Endothelial cell of umbilical vein (primary cell): ENCODE data around the gene COL8A1. TPM values are rescaled to one million over a fixed set of nuclear protein-coding genes. Genes with fewer than 3 reads are reported as not detected.
"Not testable (repeated sequence)": the region's sequence is repeated elsewhere in the genome, so short reads cannot be mapped to it uniquely, and the experiment has no call there.

Experiments used
- BruUV-seq: library from RNA; stranded (reverse); fragments of 400-500 nt; replicated peaks from 2 replicates; lab custom pipeline; 2021; lab: Mats Ljungman, UMichigan
- CTCF ChIA-PET: fragments of 300-600, 350-600 bp; sonication (Branson Sonifier 250); formaldehyde crosslinking; loops from one replicate; lab custom pipeline; 2021; ENCODE audit warnings: antibody characterized with exemption, inconsistent platforms; lab: Charles Lee
- POLR2A ChIA-PET: fragments of 300-600, 350-600 bp; sonication (Branson Sonifier 250); formaldehyde crosslinking; loops from one replicate; lab custom pipeline; 2021; ENCODE audit warnings: antibody characterized with exemption, inconsistent platforms; lab: Charles Lee
- DNase-seq: peaks from one replicate; pipeline ENCODE4 v3.0.0-alpha.2; 2011; ENCODE audit warnings: low read depth, low spot score
- FAIRE-seq: peaks from 2 replicates; lab custom pipeline; 2011; peaks lifted over from hg19 to GRCh38; lab: Jason Lieb, UNC
- H2AFZ ChIP-seq: 2 replicates; pipeline ENCODE4 v1.6.0; 2012; ENCODE audit warnings: low read depth, low read length, control low read depth, inconsistent platforms
- H3K27ac ChIP-seq: 2 replicates; pipeline ENCODE4 v1.5.1; 2011; ENCODE audit warnings: low read depth, mild to moderate bottlenecking, control low read depth, low read length, moderate library complexity; ENCODE audit not compliant: insufficient read depth
- H3K27me3 ChIP-seq, 2 experiments: 2 replicates each; pipeline versions ENCODE4 v1.6.0 to v1.6.1; 2011; ENCODE audit warnings: low read length in 2 of 2, mixed read lengths in 1 of 2; ENCODE audit not compliant: control insufficient read depth in 2 of 2, insufficient read depth in 2 of 2
- H3K36me3 ChIP-seq, 2 experiments: 2 replicates in 1 of 2; 3 replicates in 1 of 2; pipeline ENCODE4 v1.5.1; 2011; ENCODE audit warnings: low read length in 2 of 2, mild to moderate bottlenecking in 1 of 2, moderate library complexity in 1 of 2; ENCODE audit not compliant: control insufficient read depth in 2 of 2, insufficient read depth in 2 of 2; ENCODE audit errors: extremely low read depth in 1 of 2
- H3K4me1 ChIP-seq: 3 replicates; pipeline ENCODE4 v1.5.1; 2011; ENCODE audit warnings: mild to moderate bottlenecking, low read length; ENCODE audit not compliant: control insufficient read depth, insufficient read depth; ENCODE audit errors: extremely low read depth
- H3K4me2 ChIP-seq: 2 replicates; pipeline ENCODE4 v1.6.1; 2011; ENCODE audit warnings: low read length, control low read depth, mixed read lengths; ENCODE audit not compliant: insufficient read depth
- H3K4me3 ChIP-seq, 3 experiments: fragments of 200-600 bp in 1 of 3; sonication (generic), shearing (Covaris generic) in 1 of 3; replicated peaks in 1 of 3; 2 replicates each; pipeline ENCODE4 v1.5.1; 2011 to 2016; ENCODE audit warnings: control low read depth in 3 of 3, low read length in 3 of 3, mild to moderate bottlenecking in 2 of 3, inconsistent platforms in 1 of 3, low read depth in 1 of 3, moderate library complexity in 1 of 3; ENCODE audit not compliant: insufficient read depth in 1 of 3
- H3K79me2 ChIP-seq: 2 replicates; pipeline ENCODE4 v1.6.0; 2012; ENCODE audit warnings: low read length, inconsistent platforms; ENCODE audit not compliant: control insufficient read depth, insufficient read depth
- H3K9ac ChIP-seq: replicated peaks from 2 replicates; pipeline ENCODE3; 2011; ENCODE audit warnings: low read length, control low read depth; ENCODE audit not compliant: insufficient read depth; ENCODE audit errors: extremely low read depth
- H3K9me1 ChIP-seq: replicated peaks from 3 replicates; pipeline ENCODE4 v1.6.0; 2011; ENCODE audit warnings: mild to moderate bottlenecking, low read length; ENCODE audit not compliant: control insufficient read depth, insufficient read depth; ENCODE audit errors: extremely low read depth
- H3K9me3 ChIP-seq: replicated peaks from 2 replicates; pipeline ENCODE4 v1.5.1; 2012; ENCODE audit warnings: low read length, inconsistent platforms; ENCODE audit not compliant: control insufficient read depth, insufficient read depth
- H4K20me1 ChIP-seq: replicated peaks from 2 replicates; pipeline ENCODE3; 2011; ENCODE audit warnings: mild to moderate bottlenecking, low read length; ENCODE audit not compliant: control insufficient read depth, insufficient read depth; ENCODE audit errors: extremely low read depth
- EZH2 ChIP-seq: IDR thresholded peaks from 2 replicates; pipeline ENCODE4 v1.6.1; 2012; ENCODE audit warnings: borderline replicate concordance, low read depth, mild to moderate bottlenecking, moderate library complexity, low read length, inconsistent platforms; ENCODE audit not compliant: severe bottlenecking
- FOS ChIP-seq: IDR thresholded peaks from 2 replicates; pipeline ENCODE4 v1.6.1; 2011; ENCODE audit warnings: mild to moderate bottlenecking, low read length, moderate library complexity, borderline replicate concordance; ENCODE audit not compliant: insufficient read depth
- POLR2A ChIP-seq: IDR thresholded peaks from 2 replicates; pipeline ENCODE4 v1.6.1; 2012; ENCODE audit warnings: low read depth, mild to moderate bottlenecking, control low read depth, low read length
- dilution Hi-C: fragments of 300-500 bp; cut with MboI; formaldehyde crosslinking; loops from one replicate; pipeline ENCODE4 v1.15.0; 2019; ENCODE audit warnings: low sequenced_read_pairs; ENCODE audit not compliant: extremely low pct_ligation_motif_present
- intact Hi-C: fragments of 100-400 bp; cut with micrococcal nuclease; formaldehyde crosslinking; loops from one replicate; pipeline ENCODE4 v1.10.0; 2022
- polyA plus RNA-seq, 4 experiments: library from polyadenylated mRNA; depleted of rRNA in 3 of 4; stranded (reverse) in 3 of 4; unstranded in 1 of 4; fragments of >200 nt; gene quantifications; 2 replicates each; pipeline versions ENCODE4 v1.2.1 to v1.2.3, GENCODE V29; 2011 to 2012; ENCODE audit warnings: missing spikeins in 1 of 4
- total RNA-seq: library from RNA; stranded (reverse); gene quantifications from 2 replicates; pipeline ENCODE4 v1.2.3, GENCODE V29; 2021

COL8A1 gene
- total and polyA plus RNA-seq, 2 donors (not counting 3 experiments of a cell fraction or from before 2014, with no cell fraction given): 358 to 634 TPM

DNA sequence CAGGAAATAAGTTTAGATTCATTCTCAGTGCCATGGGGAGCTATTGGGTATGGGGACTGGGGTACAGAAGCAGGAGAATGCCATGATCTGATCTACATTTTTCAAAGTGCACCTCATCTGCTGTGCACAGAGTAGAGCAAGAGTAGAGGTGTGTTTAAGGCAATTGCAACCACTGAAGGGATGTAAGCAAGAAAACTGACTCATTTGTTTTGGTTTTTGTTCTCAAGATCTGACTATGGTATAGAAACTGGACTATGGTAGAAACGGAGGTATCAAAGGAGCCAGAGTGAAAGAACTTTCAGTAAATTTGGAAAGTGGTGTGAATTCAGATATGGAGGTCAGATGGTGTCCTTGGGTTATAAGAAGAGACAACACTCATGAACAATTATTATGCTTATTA, 93.1 kb downstream of the COL8A1 start:
- no peak overlapping the region for H3K4me2 ChIP-seq
- H3K9me1 ChIP-seq: no peaks in the 10 kb centered on the region
- no peaks in the 10 kb centered on the region for H3K9me3 ChIP-seq
- FAIRE-seq (no peak), DNase-seq (no peak)
- POLR2A ChIA-PET: no interaction called here
- no peak overlapping the region for H3K9ac ChIP-seq
- no peak overlapping the region for H2AFZ ChIP-seq
- H4K20me1 ChIP-seq: no peaks in the 10 kb centered on the region
- intact Hi-C loops (no loop called here), dilution Hi-C loops (no loop called here)
- BruUV-seq: no TSS peak
- TF ChIP-seq EZH2: no peak
- TF ChIP-seq FOS: no peak
- TF ChIP-seq POLR2A: no peak
- peaks cover 11% of the 10 kb centered on the region for H3K79me2 ChIP-seq
- no peaks in the 10 kb centered on the region for H3K4me1 ChIP-seq
- no peak overlapping the region for H3K4me3 ChIP-seq
- H3K27me3 ChIP-seq: no peaks in the 10 kb centered on the region
- H3K27ac ChIP-seq: no peak overlapping the region
- H3K36me3 ChIP-seq: peaks cover 0 to 4% of the 10 kb centered on the region in 2 experiments
- CTCF ChIA-PET: interaction anchor here (1.1 to 1.3 kb wide), 2 partner anchors 25 to 44 kb away, joined by 3 to 4 read pairs; no protein-coding TSS in a partner anchor

DNA sequence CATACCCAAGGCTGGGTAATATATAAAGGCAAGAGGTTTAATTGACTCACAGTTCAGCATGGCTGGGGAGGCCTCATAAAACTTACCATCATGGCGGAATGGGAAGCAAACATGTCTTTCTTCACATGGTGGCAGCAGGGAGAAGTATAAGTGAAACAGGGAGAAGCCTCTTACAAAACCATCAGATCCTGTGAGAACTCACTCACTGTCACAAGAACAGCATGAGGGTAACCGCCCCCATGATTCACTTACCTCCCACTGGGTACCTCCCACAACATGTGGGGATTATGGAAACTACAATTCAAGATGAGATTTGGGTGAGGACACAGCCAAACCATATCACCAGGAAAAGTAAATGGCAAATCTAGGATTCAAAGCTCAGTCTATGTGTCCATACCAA, 102.0 kb downstream of the COL8A1 start:
- DNase-seq, H3K4me3 ChIP-seq, H3K27ac ChIP-seq, H3K27me3 ChIP-seq, H3K9ac ChIP-seq, H3K9me3 ChIP-seq, H4K20me1 ChIP-seq, H3K9me1 ChIP-seq, H3K4me2 ChIP-seq, H3K79me2 ChIP-seq, dilution Hi-C loops, intact Hi-C loops, POLR2A ChIA-PET, H2AFZ ChIP-seq, H3K4me1 ChIP-seq, BruUV-seq, H3K36me3 ChIP-seq: not testable (repeated sequence)
- CTCF ChIA-PET: interaction anchor here (0.8 to 2.5 kb wide), 2 partner anchors 13 to 625 kb away, joined by 3 to 7 read pairs; no protein-coding TSS in a partner anchor
- FAIRE-seq: peak; percentile 8
